HL-60 (cell line): ENCODE data around the gene EDRF1.

Source experiments
- DNase-seq, 2 experiments: peaks; one replicate each; pipeline ENCODE4 v3.0.0-alpha.2; 2010 to 2020; ENCODE audit warnings: low read depth in 1 of 2, low spot score in 1 of 2
- H3K27ac ChIP-seq: fragments of 250-450 bp; sonication (Bioruptor Pico); replicated peaks from 2 replicates; pipeline ENCODE4 v1.5.1; 2020; ENCODE audit warnings: mild to moderate bottlenecking, moderate library complexity
- H3K27me3 ChIP-seq: fragments of 250-450 bp; sonication (Bioruptor Pico); 2 replicates; pipeline ENCODE4 v1.5.1; 2021; ENCODE audit warnings: mild to moderate bottlenecking, moderate library complexity; ENCODE audit not compliant: insufficient read depth, poor library complexity, severe bottlenecking
- H3K4me3 ChIP-seq: replicated peaks from 2 replicates; pipeline ENCODE4 v1.5.1; 2011; ENCODE audit warnings: mild to moderate bottlenecking, control low read depth, low read length; ENCODE audit not compliant: insufficient read depth
- CTCF ChIP-seq: IDR thresholded peaks from one replicate; pipeline ENCODE4 v1.5.1; 2011; ENCODE audit warnings: low read length, control low read depth, inconsistent platforms; ENCODE audit not compliant: insufficient read depth
- GABPA ChIP-seq: IDR thresholded peaks from 2 replicates; pipeline ENCODE4 v1.6.1; 2012; ENCODE audit warnings: low read depth
- POLR2AphosphoS5 ChIP-seq: IDR thresholded peaks from 2 replicates; pipeline ENCODE4 v1.6.1; 2012; ENCODE audit warnings: low read depth
- REST ChIP-seq: IDR thresholded peaks from 2 replicates; pipeline ENCODE4 v1.6.1; 2012; ENCODE audit warnings: low read depth; ENCODE audit not compliant: insufficient replicate concordance
- SPI1 ChIP-seq: IDR thresholded peaks from 2 replicates; pipeline ENCODE4 v1.6.1; 2012; ENCODE audit warnings: low read depth, mild to moderate bottlenecking, borderline replicate concordance

EDRF1 gene

GRCh38 chr10:125689955-125690569 lies 29.4 kb upstream of the EDRF1 start:
- H3K27ac ChIP-seq: no peak overlapping the region
- no peaks in the 10 kb centered on the region for H3K27me3 ChIP-seq
- TF ChIP-seq SPI1 (no peak), GABPA (no peak)
- no peak overlapping the region for H3K4me3 ChIP-seq
- no peak for DNase-seq

GRCh38 chr10:125691160-125691981 lies 28.1 kb upstream of the EDRF1 start:
- TF ChIP-seq POLR2AphosphoS5 (no peak), GABPA (no peak), CTCF (no peak), REST (no peak), SPI1 (no peak)
- Histone ChIP-seq H3K27ac (no peak overlapping the region), H3K4me3 (no peak overlapping the region), H3K27me3 (no peaks in the 10 kb centered on the region)
- DNase-seq: no peak

GRCh38 chr10:125692196-125692595 lies 27.3 kb upstream of the EDRF1 start:
- no peak overlapping the region for H3K27ac ChIP-seq
- no peak overlapping the region for H3K4me3 ChIP-seq
- TF ChIP-seq REST (no peak), GABPA (no peak), POLR2AphosphoS5 (no peak), SPI1 (no peak), CTCF (no peak)
- DNase-seq: no peak
- H3K27me3 ChIP-seq: no peaks in the 10 kb centered on the region

GRCh38 chr10:125692601-125693523 lies 26.6 kb upstream of the EDRF1 start:
- Histone ChIP-seq H3K27ac (no peak overlapping the region), H3K27me3 (no peaks in the 10 kb centered on the region), H3K4me3 (no peak overlapping the region)
- no peak for DNase-seq
- TF ChIP-seq GABPA: no peak
- no peak for TF ChIP-seq CTCF
- no peak for TF ChIP-seq POLR2AphosphoS5
- TF ChIP-seq SPI1: no peak
- no peak for TF ChIP-seq REST
